Measurements from ENCODE around the gene FBXO17. TPM values are rescaled to one million over a fixed set of nuclear protein-coding genes. Genes with fewer than 3 reads are reported as not detected.
"Not testable (repeated sequence)": the region's sequence is repeated elsewhere in the genome, so short reads cannot be mapped to it uniquely, and the experiment has no call there.

FBXO17 gene
- total RNA-seq, 1 experiment from 2014 or later, result 16.8 TPM

GRCh38 chr19:38970664-38971532 is 4.6 kb downstream of the FBXO17 start:
- ChIA-PET POLR2A (interaction anchor here (0.5 kb wide), 1 partner anchor 1761 kb away, joined by 3 read pairs; no protein-coding TSS in a partner anchor), CTCF (interaction anchor here (0.9 kb wide), 1 partner anchor 9 kb away, joined by 5 read pairs; no protein-coding TSS in a partner anchor)
- Mint-ChIP-seq H3K4me3 (no peak overlapping the region), H3K36me3 (peaks cover 18% of the 10 kb centered on the region; the same call in 1 of the 2 replicates), H3K27ac (peak overlapping the region; percentile 25; the same call in 1 of the 2 replicates), H3K4me1 (peaks cover 9% of the 10 kb centered on the region), H3K27me3 (ENCODE audit: low read depth) (no peaks in the 10 kb centered on the region), H3K9me3 (no peaks in the 10 kb centered on the region)
- DNase-seq (ENCODE audit: low spot score), result no peak
- ATAC-seq, result no peak
- TF ChIP-seq OVOL2 (CRISPR knock-in tag; IDR thresholded peaks at IDR 0.05; ENCODE audit: borderline replicate concordance) (no peak), FOXK1 (CRISPR knock-in tag; IDR thresholded peaks at IDR 0.05) (no peak), MAX (CRISPR knock-in tag; IDR thresholded peaks at IDR 0.05) (no peak), ZNF425 (CRISPR knock-in tag; conservative IDR thresholded peaks at IDR 0.05) (no peak), USF2 (CRISPR knock-in tag; IDR thresholded peaks at IDR 0.05) (no peak), MXD4 (CRISPR knock-in tag; IDR thresholded peaks at IDR 0.05; ENCODE audit: borderline replicate concordance) (no peak), JUN (CRISPR knock-in tag; IDR thresholded peaks at IDR 0.05) (no peak), E2F1 (CRISPR knock-in tag; IDR thresholded peaks at IDR 0.05) (no peak), ZBTB43 (CRISPR knock-in tag; IDR thresholded peaks at IDR 0.05) (no peak), EMX1 (CRISPR knock-in tag; IDR thresholded peaks at IDR 0.05) (no peak), GRHL2 (CRISPR knock-in tag; IDR thresholded peaks at IDR 0.05; ENCODE audit: insufficient replicate concordance, severe bottlenecking) (no peak)

- TF ChIP-seq ZNF121 (CRISPR knock-in tag; IDR thresholded peaks at IDR 0.05), result peak; percentile 51; the same call in 1 of the 2 replicates
- DNase-seq (ENCODE audit: low spot score); H3K9me3 Mint-ChIP-seq; H3K4me3 Mint-ChIP-seq; H3K27ac Mint-ChIP-seq; ATAC-seq; H3K4me1 Mint-ChIP-seq; POLR2A ChIA-PET; H3K27me3 Mint-ChIP-seq (ENCODE audit: low read depth): not testable (repeated sequence)
- CTCF ChIA-PET, result interaction anchor here (0.9 to 1.9 kb wide), 3 partner anchors 10 to 96 kb away, joined by 3 to 12 read pairs (median 5); no protein-coding TSS in a partner anchor
- peaks cover 21% of the 10 kb centered on the region; the same call in 1 of the 2 replicates for H3K36me3 Mint-ChIP-seq
These were observed 9.4 kb downstream of the FBXO17 start for GRCh38 chr19:38966149-38966548.

- ATAC-seq (no peak), DNase-seq (ENCODE audit: low spot score) (no peak)
- ChIA-PET POLR2A (no interaction called here), CTCF (interaction anchor here (1.3 kb wide), 1 partner anchor 12 kb away, joined by 4 read pairs; no protein-coding TSS in a partner anchor)
- no peak overlapping the region; the same call in 1 of the 2 replicates for H3K27ac Mint-ChIP-seq
- no peak for TF ChIP-seq MXD4 (CRISPR knock-in tag; IDR thresholded peaks at IDR 0.05; ENCODE audit: borderline replicate concordance)
- no peak for TF ChIP-seq HMGA2 (CRISPR knock-in tag; IDR thresholded peaks at IDR 0.05)
- TF ChIP-seq AFF4 (CRISPR knock-in tag; IDR thresholded peaks at IDR 0.05; ENCODE audit: borderline replicate concordance), result no peak
- no peak overlapping the region for H3K4me3 Mint-ChIP-seq
- H3K36me3 Mint-ChIP-seq, result peaks cover 18% of the 10 kb centered on the region; the same call in 1 of the 2 replicates
- peaks cover 9% of the 10 kb centered on the region for H3K4me1 Mint-ChIP-seq
- H3K27me3 Mint-ChIP-seq (ENCODE audit: low read depth), result no peaks in the 10 kb centered on the region
- H3K9me3 Mint-ChIP-seq, result no peaks in the 10 kb centered on the region
These were observed 10.8 kb downstream of the FBXO17 start for GRCh38 chr19:38964738-38965137.

Data from WTC11 (cell line).